ENCODE results near the gene VWC2L. TPM values are rescaled to one million over a fixed set of nuclear protein-coding genes. Genes with fewer than 3 reads are reported as not detected.
A peak's percentile ranks its signal among the peaks of the same experiment; 100 is the strongest.

Gene VWC2L
- total and polyA plus RNA-seq, 2 donors from 2014 or later: 0.09 TPM; not detected in 1

DNA sequence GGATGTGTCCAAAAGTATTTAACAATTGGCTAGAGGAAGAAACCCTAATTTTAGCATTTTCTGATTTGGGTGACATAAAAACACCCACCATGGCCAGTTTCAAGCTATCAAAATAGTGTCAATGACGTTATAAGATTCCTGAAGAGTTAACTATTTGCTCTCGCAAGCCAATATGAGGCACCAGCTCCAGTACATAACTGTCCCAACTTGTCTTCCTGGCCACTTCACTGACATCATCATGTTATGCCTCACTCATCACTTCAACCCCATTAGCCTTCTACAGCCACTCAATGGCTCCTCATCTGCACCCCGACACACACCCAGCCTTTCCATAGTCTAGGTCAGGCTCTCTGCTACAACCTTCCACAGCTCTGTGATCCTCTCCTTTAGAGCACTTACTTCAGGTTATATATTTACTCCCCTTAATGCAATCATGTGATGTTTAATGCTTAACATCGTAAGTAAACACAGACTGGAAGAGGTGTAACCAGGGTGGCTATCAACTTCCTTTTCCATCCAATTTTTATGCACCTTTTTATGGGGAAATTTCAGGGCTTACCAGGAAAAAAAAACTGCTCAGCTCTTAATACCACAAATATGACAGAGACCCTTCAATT is 158.7 kb downstream of the VWC2L start:
- H3K27ac ChIP-seq (ENCODE audit: low read depth in 2 of 2, low read length in 2 of 2): no peak overlapping the region
- H3K4me3 ChIP-seq (ENCODE audit: low read length in 3 of 3): no peak overlapping the region
- FAIRE-seq: no peak
- no peaks in the 10 kb centered on the region for H3K36me3 ChIP-seq (ENCODE audit: control insufficient read depth in 2 of 3, insufficient read depth in 3 of 3, low read length in 3 of 3)
- no peak for TF ChIP-seq CTCF (IDR thresholded peaks at IDR 0.05; ENCODE audit: borderline replicate concordance, extremely low read depth, insufficient read depth)
- no peaks in the 10 kb centered on the region for H3K9me3 ChIP-seq (ENCODE audit: control insufficient read depth in 2 of 3, insufficient read depth in 1 of 3, low read length in 3 of 3)
- DNase-seq: peak in 3 of 5 donors; percentile 14 to 52 (median 38)
- intact Hi-C loops (cut with DNase I): no loop called here
- H3K4me1 ChIP-seq (ENCODE audit: control insufficient read depth in 2 of 3, insufficient read depth in 2 of 3, low read depth in 1 of 3, low read length in 3 of 3): peaks cover 0 to 4% (median 0%) of the 10 kb centered on the region in 3 donors
- no peak overlapping the region for H3K9ac ChIP-seq (ENCODE audit: low read length in 3 of 3)
- no peaks in the 10 kb centered on the region for H3K27me3 ChIP-seq (ENCODE audit: control insufficient read depth, insufficient read depth, low read length)

GRCh38 chr2:214574084-214574781 is 163.4 kb downstream of the VWC2L start:
- FAIRE-seq: no peak
- H3K9me3 ChIP-seq (ENCODE audit: control insufficient read depth in 2 of 3, insufficient read depth in 1 of 3, low read length in 3 of 3): no peaks in the 10 kb centered on the region
- intact Hi-C loops (cut with DNase I): no loop called here
- H3K4me3 ChIP-seq (ENCODE audit: low read length in 3 of 3): no peak overlapping the region
- peaks cover 0 to 9% (median 0%) of the 10 kb centered on the region in 3 donors for H3K4me1 ChIP-seq (ENCODE audit: control insufficient read depth in 2 of 3, insufficient read depth in 2 of 3, low read depth in 1 of 3, low read length in 3 of 3)
- TF ChIP-seq CTCF (IDR thresholded peaks at IDR 0.05; ENCODE audit: borderline replicate concordance, extremely low read depth, insufficient read depth): no peak
- no peaks in the 10 kb centered on the region for H3K27me3 ChIP-seq (ENCODE audit: control insufficient read depth, insufficient read depth, low read length)
- H3K9ac ChIP-seq (ENCODE audit: low read length in 3 of 3): no peak overlapping the region
- H3K36me3 ChIP-seq (ENCODE audit: control insufficient read depth in 2 of 3, insufficient read depth in 3 of 3, low read length in 3 of 3): no peaks in the 10 kb centered on the region
- no peak overlapping the region for H3K27ac ChIP-seq (ENCODE audit: low read depth in 2 of 2, low read length in 2 of 2)
- DNase-seq: peak in 4 of 5 donors; percentile 43 to 80 (median 57)

GRCh38 chr2:214575030-214575429 is 164.2 kb downstream of the VWC2L start:
- no peak for FAIRE-seq
- Histone ChIP-seq H3K27me3 (ENCODE audit: control insufficient read depth, insufficient read depth, low read length) (no peaks in the 10 kb centered on the region), H3K9ac (ENCODE audit: low read length in 3 of 3) (no peak overlapping the region), H3K4me1 (ENCODE audit: control insufficient read depth in 2 of 3, insufficient read depth in 2 of 3, low read depth in 1 of 3, low read length in 3 of 3) (peaks cover 0 to 9% (median 0%) of the 10 kb centered on the region in 3 donors), H3K27ac (ENCODE audit: low read depth in 2 of 2, low read length in 2 of 2) (no peak overlapping the region), H3K4me3 (ENCODE audit: low read length in 3 of 3) (peak overlapping the region in 1 of 3 donors; percentile 9), H3K36me3 (ENCODE audit: control insufficient read depth in 2 of 3, insufficient read depth in 3 of 3, low read length in 3 of 3) (no peaks in the 10 kb centered on the region), H3K9me3 (ENCODE audit: control insufficient read depth in 2 of 3, insufficient read depth in 1 of 3, low read length in 3 of 3) (no peaks in the 10 kb centered on the region)
- DNase-seq: peak; percentile 25 to 63 (median 37)
- no peak for TF ChIP-seq CTCF (IDR thresholded peaks at IDR 0.05; ENCODE audit: borderline replicate concordance, extremely low read depth, insufficient read depth)
- intact Hi-C loops (cut with DNase I): no loop called here
